ENCODE data around the gene SPPL2A.

The SPPL2A gene

DNA sequence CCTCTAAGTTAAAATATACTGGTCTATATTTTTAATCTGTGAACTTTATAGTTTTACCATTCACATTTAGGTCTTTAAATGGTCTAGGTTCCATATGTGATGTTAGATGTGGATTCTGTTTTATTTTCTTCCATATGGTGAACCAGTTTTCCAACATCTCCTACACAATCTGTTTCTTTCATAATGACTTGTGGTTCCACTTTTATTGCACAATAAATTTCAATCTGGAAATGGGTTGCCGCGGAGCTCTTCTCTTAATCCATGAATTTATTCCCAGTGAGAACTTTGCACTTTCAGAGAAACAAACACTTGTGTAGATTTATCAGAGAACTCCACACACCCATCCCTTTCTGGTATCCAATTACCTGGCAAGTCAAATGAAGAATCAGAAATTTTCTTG is 20.9 kb upstream of the SPPL2A start:
- Mint-ChIP-seq H3K27ac (no peak overlapping the region), H3K4me1 (ENCODE audit: low read depth) (no peaks in the 10 kb centered on the region), H3K9me3 (no peaks in the 10 kb centered on the region), H3K36me3 (ENCODE audit: low read depth) (no peaks in the 10 kb centered on the region), H3K4me3 (no peak overlapping the region), H3K27me3 (no peaks in the 10 kb centered on the region)

DNA sequence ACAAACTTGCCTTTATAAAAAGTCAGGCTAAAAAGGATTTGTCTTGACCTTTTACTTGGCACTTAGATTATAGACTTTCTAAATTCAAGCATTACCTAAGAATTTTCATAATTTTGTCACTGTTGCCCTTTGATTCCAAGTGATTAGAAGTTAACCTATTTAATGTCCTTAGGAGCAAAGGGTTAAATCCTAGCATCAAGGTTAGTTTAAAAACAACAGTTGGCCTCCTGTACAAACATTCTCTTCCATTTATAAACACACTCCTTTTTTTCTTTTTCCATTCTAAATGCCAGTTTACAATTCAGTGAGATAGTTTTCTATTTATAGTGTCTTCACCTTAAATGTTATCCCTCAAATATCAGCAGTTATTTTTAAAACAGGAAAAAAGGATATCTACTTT is 18.4 kb upstream of the SPPL2A start:
- no peak overlapping the region for H3K4me3 Mint-ChIP-seq
- H3K27ac Mint-ChIP-seq, result no peak overlapping the region
- H3K9me3 Mint-ChIP-seq, result no peaks in the 10 kb centered on the region
- H3K4me1 Mint-ChIP-seq (ENCODE audit: low read depth), result no peaks in the 10 kb centered on the region
- no peaks in the 10 kb centered on the region for H3K27me3 Mint-ChIP-seq
- H3K36me3 Mint-ChIP-seq (ENCODE audit: low read depth), result no peaks in the 10 kb centered on the region

DNA sequence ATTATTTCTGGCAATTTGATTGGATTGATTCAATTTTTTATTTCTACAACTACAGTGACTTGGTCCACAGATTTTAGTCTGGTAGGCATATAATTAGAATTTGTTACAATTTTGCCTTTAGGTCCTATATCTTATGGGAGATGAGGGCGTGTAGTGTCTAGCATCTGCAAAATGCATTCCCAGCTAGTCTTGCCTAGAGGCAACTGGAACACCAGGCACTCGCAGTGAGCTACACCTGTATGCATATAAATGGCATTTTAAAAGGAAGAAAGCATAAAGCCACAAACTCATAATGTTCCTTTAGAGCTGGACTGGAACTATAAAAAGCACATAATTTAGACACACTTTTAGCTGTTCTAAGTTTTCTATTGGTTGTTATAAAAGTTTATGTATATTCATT is 17.9 kb upstream of the SPPL2A start:
- Mint-ChIP-seq H3K9me3 (no peaks in the 10 kb centered on the region), H3K36me3 (ENCODE audit: low read depth) (no peaks in the 10 kb centered on the region), H3K4me3 (no peak overlapping the region), H3K27ac (no peak overlapping the region), H3K27me3 (no peaks in the 10 kb centered on the region), H3K4me1 (ENCODE audit: low read depth) (no peaks in the 10 kb centered on the region)

DNA sequence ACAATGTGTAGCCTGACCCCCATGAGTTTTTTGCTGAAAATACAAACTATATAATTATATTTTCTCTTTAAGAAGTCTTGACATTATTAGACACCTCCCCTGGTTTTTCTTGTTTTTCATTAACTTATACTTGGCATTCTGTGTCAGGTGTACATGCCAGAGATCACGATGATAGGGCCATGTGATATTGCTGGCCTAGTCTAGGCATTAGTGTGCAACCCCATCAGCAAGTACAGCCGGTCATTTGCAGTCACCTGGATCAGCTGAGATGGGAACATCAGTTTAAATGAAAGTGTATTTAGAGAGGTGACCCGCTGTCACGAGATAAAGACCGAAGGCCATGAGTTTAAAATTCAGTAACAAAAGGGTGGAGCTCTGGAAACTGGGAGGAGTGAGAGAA is 12.6 kb upstream of the SPPL2A start:
- no peaks in the 10 kb centered on the region for H3K27me3 Mint-ChIP-seq
- peaks cover 4% of the 10 kb centered on the region for H3K4me1 Mint-ChIP-seq (ENCODE audit: low read depth)
- no peak overlapping the region for H3K27ac Mint-ChIP-seq
- H3K4me3 Mint-ChIP-seq, result no peak overlapping the region
- H3K36me3 Mint-ChIP-seq (ENCODE audit: low read depth), result no peaks in the 10 kb centered on the region
- H3K9me3 Mint-ChIP-seq, result no peaks in the 10 kb centered on the region

DNA sequence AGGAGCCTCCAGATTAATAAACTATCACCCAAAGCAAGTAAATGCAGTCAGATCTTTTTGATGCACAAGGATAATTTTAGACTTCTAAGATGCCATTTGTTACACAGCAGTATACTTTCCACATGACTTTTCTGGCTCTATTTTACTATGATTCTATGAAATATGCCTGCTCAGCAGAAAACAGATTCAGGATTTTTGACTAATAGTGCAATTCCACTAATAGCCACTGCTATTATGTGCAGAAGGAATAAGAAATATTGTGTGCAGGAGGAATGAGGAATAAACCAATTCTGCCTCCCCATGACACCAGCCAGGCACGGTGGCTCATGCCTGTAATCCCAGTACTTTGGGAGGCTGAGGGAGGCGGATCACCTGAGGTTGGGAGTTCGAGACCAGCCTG is 11.5 kb upstream of the SPPL2A start:
- H3K27ac Mint-ChIP-seq, result no peak overlapping the region
- no peaks in the 10 kb centered on the region for H3K36me3 Mint-ChIP-seq (ENCODE audit: low read depth)
- peaks cover 4% of the 10 kb centered on the region for H3K4me1 Mint-ChIP-seq (ENCODE audit: low read depth)

DNA sequence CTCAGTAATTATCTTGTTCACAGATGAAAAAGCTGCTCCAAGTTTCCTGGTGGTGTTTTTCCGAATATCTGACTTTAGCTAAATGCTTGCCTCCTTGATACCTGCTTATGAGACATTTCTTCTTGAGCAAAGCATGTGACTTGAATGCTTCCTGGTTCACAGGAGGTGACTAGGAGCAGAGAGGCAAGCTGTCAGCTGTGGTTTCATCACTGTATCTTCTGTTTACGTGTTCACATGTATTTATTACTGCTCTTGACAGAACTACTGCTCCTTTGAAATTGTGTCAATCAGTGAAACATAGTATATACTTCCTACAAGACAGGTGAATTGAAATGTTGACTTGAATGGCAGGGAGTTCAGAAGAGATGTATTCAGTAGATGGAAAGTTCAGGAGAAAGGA is 8.9 kb upstream of the SPPL2A start:
- Mint-ChIP-seq H3K4me3 (no peak overlapping the region), H3K36me3 (ENCODE audit: low read depth) (no peaks in the 10 kb centered on the region), H3K27me3 (no peaks in the 10 kb centered on the region), H3K27ac (no peak overlapping the region), H3K9me3 (no peaks in the 10 kb centered on the region), H3K4me1 (ENCODE audit: low read depth) (peaks cover 4% of the 10 kb centered on the region)

More for the DNA sequence above, 11.5 kb upstream of the SPPL2A start:
- no peaks in the 10 kb centered on the region for H3K9me3 Mint-ChIP-seq
- H3K27me3 Mint-ChIP-seq, result no peaks in the 10 kb centered on the region
- H3K4me3 Mint-ChIP-seq, result no peak overlapping the region

DNA sequence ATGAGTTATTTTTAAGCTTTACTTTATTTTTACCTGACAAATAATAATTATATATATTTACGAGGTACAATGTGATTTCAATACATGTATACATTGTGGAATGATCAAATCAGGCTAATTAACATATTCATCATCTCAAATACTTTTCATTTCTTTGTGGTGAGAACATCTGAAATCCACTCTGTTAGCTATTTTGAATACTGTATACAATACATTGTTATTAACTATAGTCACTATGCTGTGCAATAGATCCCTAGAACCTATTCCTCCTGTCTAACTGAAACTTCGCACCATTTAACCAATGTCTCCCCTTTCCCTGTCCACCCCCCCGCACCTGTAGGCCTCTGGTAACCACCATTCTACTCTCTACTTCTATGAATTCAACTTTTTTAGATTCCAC is 7.9 kb upstream of the SPPL2A start:
- no peaks in the 10 kb centered on the region for H3K27me3 Mint-ChIP-seq
- no peaks in the 10 kb centered on the region for H3K9me3 Mint-ChIP-seq
- H3K27ac Mint-ChIP-seq, result no peak overlapping the region
- no peak overlapping the region for H3K4me3 Mint-ChIP-seq
- no peaks in the 10 kb centered on the region for H3K36me3 Mint-ChIP-seq (ENCODE audit: low read depth)
- H3K4me1 Mint-ChIP-seq (ENCODE audit: low read depth), result peaks cover 10% of the 10 kb centered on the region

DNA sequence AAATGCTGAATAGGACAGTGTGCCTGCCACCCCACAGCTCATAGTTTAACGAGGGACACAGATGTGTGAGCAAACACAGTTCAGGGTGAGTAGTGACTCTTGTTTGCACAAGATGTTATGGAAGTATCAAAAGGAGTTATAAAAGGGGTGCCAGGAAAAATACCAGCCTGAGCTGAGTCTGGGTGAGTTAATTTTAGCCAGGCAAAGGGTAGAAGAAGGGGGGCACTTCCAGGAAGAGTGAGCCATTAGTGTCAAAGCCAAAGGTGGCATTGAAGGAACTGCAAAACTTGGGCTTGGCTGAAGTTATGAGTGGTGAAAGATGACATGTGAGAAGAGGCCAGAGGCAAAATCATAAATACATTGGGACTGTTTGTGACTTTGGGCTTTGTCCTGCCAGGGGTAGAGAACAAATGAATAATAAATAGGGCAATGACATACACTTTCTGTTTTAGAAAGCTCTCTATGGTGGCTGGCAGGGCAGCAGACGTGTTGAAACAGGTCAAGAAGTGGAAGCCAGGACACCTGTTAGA is 1.9 kb upstream of the SPPL2A start:
- H3K4me3 Mint-ChIP-seq, result peak overlapping the region; percentile 4
- H3K9me3 Mint-ChIP-seq, result no peaks in the 10 kb centered on the region
- peak overlapping the region; percentile 87 for H3K27ac Mint-ChIP-seq
- peaks cover 11% of the 10 kb centered on the region for H3K36me3 Mint-ChIP-seq (ENCODE audit: low read depth)
- no peaks in the 10 kb centered on the region for H3K27me3 Mint-ChIP-seq
- peaks cover 55% of the 10 kb centered on the region for H3K4me1 Mint-ChIP-seq (ENCODE audit: low read depth)

DNA sequence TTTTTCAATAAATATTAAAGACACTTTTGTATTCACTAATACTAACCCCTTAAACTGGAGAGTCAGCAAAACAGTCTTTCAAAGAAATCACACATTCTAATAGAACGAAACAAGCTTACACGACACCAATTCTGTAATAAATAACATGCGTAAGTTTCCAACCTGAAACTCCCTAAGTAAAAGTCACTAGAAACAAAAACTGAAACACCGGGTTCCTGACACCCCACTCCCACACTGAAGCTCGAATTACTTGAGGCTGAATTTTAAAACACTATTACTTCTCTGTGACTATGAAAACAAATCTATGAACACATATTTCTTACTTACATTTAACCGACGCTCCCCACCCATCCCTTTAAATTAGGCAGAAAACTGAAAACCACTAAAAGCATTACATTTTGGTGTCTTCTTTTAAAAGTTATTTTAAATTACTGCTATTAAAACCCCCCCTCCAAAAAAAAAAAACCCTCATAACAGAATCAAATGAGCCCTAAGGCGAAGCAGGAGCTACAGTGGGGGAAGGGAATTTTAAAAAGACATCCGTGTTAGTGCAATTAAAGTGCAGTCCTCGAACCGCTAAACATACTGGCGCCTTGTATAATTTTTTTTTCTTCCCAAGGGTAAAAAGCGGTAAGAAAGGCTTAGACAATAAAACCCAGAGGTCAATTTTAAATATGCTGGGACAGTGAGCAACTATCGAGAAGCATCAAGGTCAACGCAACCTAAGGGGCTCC is 878 bp downstream of the SPPL2A start:
- peaks cover 80% of the 10 kb centered on the region for H3K4me1 Mint-ChIP-seq (ENCODE audit: low read depth)
- H3K27ac Mint-ChIP-seq, result peak overlapping the region; percentile 98
- H3K36me3 Mint-ChIP-seq (ENCODE audit: low read depth), result peaks cover 26% of the 10 kb centered on the region
- no peaks in the 10 kb centered on the region for H3K27me3 Mint-ChIP-seq
- peak overlapping the region; percentile 91 for H3K4me3 Mint-ChIP-seq
- H3K9me3 Mint-ChIP-seq, result no peaks in the 10 kb centered on the region

DNA sequence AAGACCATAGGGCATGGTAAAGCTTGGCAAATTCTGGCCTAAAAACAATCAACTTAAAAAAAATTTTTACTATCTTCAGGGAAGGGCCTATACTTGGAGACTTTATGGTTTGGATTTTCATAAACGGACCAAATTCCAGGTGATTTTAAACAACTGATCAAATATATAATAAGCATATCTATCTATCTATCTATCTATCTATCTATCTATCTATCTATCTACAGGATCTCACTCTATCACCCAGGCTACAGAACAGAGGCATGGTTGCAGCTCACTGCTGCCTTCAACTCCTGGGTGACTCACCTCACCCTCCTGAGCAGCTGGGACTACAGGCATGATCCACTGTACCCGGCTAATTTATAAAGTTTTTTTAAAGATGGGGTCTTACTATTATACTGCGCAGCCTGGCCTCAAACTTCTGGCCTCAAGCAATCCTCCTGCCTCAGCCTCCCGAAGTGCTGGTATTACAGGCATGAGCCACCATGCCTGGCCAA is 6.7 kb downstream of the SPPL2A start:
- Mint-ChIP-seq H3K4me3 (no peak overlapping the region), H3K9me3 (no peaks in the 10 kb centered on the region), H3K36me3 (ENCODE audit: low read depth) (peaks cover 40% of the 10 kb centered on the region), H3K27me3 (no peaks in the 10 kb centered on the region), H3K27ac (no peak overlapping the region), H3K4me1 (ENCODE audit: low read depth) (peaks cover 61% of the 10 kb centered on the region)

DNA sequence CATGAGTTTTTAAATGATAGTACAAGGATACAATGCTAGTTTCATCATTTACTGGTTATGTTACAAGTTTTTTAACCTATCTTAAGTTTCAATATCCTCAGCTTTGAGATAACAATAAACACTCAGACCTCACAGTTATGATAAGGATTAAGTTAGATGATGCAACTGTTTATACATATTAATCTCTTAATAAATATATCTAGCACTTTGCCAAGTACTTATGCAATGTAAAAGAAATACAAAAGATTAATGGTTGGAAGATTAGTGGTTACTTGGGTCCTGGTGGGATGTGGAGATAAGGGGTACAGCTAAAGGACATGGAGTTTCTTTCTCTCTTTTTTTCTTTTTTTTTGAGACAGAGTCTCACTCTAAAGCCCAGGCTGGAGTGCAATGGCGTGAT is 12.0 kb downstream of the SPPL2A start:
- H3K4me1 Mint-ChIP-seq (ENCODE audit: low read depth), result peaks cover 40% of the 10 kb centered on the region
- no peak overlapping the region for H3K4me3 Mint-ChIP-seq
- H3K36me3 Mint-ChIP-seq (ENCODE audit: low read depth), result peaks cover 33% of the 10 kb centered on the region
- H3K27me3 Mint-ChIP-seq, result no peaks in the 10 kb centered on the region
- no peaks in the 10 kb centered on the region for H3K9me3 Mint-ChIP-seq
- no peak overlapping the region for H3K27ac Mint-ChIP-seq

DNA sequence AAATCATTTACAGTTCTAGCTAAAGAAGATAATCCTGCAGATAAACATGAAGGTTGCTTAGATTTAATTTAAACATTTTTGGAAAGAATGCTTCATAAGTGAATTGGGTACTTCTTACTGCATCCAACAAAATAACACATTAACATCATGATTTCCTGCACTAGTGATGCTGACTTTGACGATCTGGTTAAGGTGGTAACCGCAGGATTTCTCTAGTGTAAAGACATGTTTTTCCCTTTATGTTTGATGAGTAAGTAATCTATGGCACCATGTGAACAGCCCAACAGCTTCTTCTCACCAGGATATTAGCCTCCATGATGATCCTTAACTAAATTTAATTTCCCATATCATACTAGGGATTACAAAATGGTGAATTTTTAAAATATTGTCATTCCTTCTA is 14.1 kb downstream of the SPPL2A start:
- peaks cover 37% of the 10 kb centered on the region for H3K36me3 Mint-ChIP-seq (ENCODE audit: low read depth)
- peak overlapping the region; percentile 11 for H3K27ac Mint-ChIP-seq
- peaks cover 29% of the 10 kb centered on the region for H3K4me1 Mint-ChIP-seq (ENCODE audit: low read depth)
- no peaks in the 10 kb centered on the region for H3K9me3 Mint-ChIP-seq
- H3K27me3 Mint-ChIP-seq, result no peaks in the 10 kb centered on the region
- no peak overlapping the region for H3K4me3 Mint-ChIP-seq

DNA sequence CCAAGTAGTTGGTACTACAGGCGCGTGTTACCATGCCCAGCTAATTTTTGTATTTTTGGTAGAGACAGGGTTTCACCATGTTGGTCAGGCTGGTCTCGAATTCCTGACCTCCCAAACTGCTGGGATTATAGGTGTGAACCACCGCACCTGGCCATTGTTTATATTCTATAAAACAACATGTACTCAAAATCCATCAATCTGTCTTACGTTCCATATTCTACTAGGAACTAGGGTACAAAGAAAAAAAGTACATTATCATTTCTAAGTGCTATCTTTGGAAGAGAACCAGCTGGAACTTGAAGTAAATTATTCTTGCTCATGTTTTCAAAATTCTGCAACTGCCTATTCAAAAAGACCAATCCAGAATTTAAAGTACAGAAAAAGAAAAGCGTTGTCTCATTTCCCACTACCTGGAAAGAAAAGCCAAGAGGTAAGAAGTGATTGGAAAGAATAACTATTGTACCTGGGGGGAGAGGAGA is 15.2 kb downstream of the SPPL2A start:
- H3K36me3 Mint-ChIP-seq (ENCODE audit: low read depth), result peaks cover 33% of the 10 kb centered on the region
- no peaks in the 10 kb centered on the region for H3K27me3 Mint-ChIP-seq
- no peaks in the 10 kb centered on the region for H3K9me3 Mint-ChIP-seq
- H3K27ac Mint-ChIP-seq, result no peak overlapping the region
- peaks cover 28% of the 10 kb centered on the region for H3K4me1 Mint-ChIP-seq (ENCODE audit: low read depth)
- no peak overlapping the region for H3K4me3 Mint-ChIP-seq

DNA sequence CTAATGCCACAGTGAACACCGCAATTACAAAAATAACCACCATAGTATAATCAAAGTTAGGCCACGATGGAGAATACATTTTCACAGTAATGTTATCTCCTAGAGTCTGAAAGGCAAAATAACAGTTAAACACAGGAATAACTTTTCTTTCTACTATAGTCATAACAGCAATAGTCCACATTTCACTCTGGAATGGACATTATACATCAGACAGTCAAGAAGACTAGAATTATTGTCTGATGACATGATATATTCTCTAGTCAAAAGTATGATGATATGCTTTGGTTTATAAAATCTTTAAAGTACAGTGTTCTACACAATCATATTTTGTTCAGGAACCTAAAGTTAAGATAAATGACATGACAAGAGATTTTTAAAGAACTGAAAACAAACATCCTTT is 18.0 kb downstream of the SPPL2A start:
- no peaks in the 10 kb centered on the region for H3K27me3 Mint-ChIP-seq
- no peak overlapping the region for H3K27ac Mint-ChIP-seq
- H3K4me3 Mint-ChIP-seq, result no peak overlapping the region

DNA sequence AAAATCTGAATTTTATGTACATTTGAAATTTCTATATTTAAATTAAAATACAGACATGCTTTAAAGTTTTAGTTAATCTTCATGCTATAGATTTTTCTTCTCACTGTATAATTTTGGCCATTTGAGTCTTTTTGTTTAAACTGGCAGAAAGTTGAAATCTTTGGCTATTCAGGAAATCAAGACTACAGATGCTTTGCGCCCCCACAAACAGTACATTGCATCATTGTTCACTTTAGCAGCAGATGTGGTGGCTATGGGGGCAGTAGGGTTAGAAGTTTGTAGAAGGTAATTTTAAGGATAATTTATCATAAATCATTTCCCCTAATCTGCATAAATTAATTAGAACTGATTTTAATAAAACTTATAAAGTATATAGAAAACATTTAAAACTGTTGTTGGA is 20.9 kb downstream of the SPPL2A start:
- H3K4me1 Mint-ChIP-seq (ENCODE audit: low read depth), result no peaks in the 10 kb centered on the region
- no peak overlapping the region for H3K4me3 Mint-ChIP-seq
- H3K9me3 Mint-ChIP-seq, result no peaks in the 10 kb centered on the region
- H3K36me3 Mint-ChIP-seq (ENCODE audit: low read depth), result peaks cover 31% of the 10 kb centered on the region
- no peak overlapping the region for H3K27ac Mint-ChIP-seq
- H3K27me3 Mint-ChIP-seq, result no peaks in the 10 kb centered on the region

More for the DNA sequence above, 18.0 kb downstream of the SPPL2A start:
- peaks cover 32% of the 10 kb centered on the region for H3K36me3 Mint-ChIP-seq (ENCODE audit: low read depth)
- peaks cover 19% of the 10 kb centered on the region for H3K4me1 Mint-ChIP-seq (ENCODE audit: low read depth)
- H3K9me3 Mint-ChIP-seq, result no peaks in the 10 kb centered on the region

DNA sequence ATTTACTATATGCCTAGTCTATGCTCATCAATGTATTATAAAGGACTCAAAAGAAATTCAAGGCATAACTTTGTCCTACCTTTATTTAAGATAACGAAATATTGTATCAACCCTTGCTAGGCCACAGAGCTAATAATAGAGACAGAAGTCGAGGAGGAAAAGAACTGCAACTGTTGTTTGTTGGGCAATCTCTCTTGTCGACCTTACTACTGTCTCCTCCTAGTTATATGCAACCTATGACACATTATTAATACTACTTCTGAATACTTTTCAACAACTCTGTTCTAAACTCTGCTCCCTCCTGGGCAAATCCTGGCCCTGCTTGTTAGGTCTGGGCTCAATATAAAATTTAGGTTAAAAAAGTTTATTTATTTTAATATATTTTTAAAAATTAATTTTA is 24.6 kb downstream of the SPPL2A start:
- Mint-ChIP-seq H3K9me3 (no peaks in the 10 kb centered on the region), H3K36me3 (ENCODE audit: low read depth) (peaks cover 29% of the 10 kb centered on the region), H3K27me3 (no peaks in the 10 kb centered on the region), H3K4me1 (ENCODE audit: low read depth) (no peaks in the 10 kb centered on the region), H3K4me3 (no peak overlapping the region), H3K27ac (no peak overlapping the region)

All from stimulated activated naive CD8-positive, alpha-beta T cell treated with anti-CD3 and anti-CD28 coated beads, Interleukin-15, Interleukin-2, amounts not matched to agents 100 ng/mL and 50 ng/mL, for 24 hours (primary cell).